ENCODE data around the gene ABHD16B. TPM values are rescaled to one million over a fixed set of nuclear protein-coding genes. Genes with fewer than 3 reads are reported as not detected.
A peak's percentile ranks its signal among the peaks of the same experiment; 100 is the strongest.

The ABHD16B gene
- total and polyA plus RNA-seq, 2 of the 13 experiments (the other 11 are each of a cell fraction or from before 2014, with no cell fraction given) = not detected

DNA sequence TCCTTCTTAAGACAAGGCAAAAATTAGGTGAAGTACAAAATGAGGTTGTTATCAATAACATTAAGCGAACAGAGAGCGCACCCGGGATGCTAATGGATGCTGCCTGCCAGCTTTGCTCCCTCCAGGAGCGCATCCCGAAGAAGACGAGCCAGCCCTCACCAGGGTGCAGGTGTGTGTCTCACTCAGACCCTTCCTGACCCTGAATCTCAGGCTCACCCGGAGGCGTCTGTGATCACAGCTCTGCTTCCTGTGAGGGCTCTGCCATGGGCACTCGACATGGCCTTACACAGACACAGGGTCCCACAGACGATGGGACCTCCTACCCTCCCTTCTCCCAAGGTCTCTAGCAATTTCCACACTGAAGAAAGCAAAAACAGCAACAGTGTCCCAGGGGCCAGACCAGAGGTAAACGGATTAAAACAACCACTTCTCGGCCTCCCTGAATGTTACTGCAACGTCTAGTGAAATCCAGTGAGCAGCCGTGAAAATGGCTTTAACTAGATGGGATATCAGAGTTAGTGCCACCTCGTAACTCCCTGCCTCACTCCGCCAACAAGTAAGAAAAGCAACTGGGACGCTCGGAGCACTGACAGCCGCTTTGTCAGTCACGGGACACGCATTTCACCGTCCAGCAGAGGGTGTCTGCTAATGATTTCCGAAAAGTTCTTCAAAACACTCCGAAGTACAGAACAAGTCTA lies 41.9 kb upstream of the ABHD16B start (continued):
- TF ChIP-seq, protein P1, sequence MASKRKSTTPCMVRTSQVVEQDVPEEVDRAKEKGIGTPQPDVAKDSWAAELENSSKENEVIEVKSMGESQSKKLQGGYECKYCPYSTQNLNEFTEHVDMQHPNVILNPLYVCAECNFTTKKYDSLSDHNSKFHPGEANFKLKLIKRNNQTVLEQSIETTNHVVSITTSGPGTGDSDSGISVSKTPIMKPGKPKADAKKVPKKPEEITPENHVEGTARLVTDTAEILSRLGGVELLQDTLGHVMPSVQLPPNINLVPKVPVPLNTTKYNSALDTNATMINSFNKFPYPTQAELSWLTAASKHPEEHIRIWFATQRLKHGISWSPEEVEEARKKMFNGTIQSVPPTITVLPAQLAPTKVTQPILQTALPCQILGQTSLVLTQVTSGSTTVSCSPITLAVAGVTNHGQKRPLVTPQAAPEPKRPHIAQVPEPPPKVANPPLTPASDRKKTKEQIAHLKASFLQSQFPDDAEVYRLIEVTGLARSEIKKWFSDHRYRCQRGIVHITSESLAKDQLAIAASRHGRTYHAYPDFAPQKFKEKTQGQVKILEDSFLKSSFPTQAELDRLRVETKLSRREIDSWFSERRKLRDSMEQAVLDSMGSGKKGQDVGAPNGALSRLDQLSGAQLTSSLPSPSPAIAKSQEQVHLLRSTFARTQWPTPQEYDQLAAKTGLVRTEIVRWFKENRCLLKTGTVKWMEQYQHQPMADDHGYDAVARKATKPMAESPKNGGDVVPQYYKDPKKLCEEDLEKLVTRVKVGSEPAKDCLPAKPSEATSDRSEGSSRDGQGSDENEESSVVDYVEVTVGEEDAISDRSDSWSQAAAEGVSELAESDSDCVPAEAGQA (IDR thresholded peaks at IDR 0.05; ENCODE audit: low read depth) = no peak
- TF ChIP-seq, protein P1 (CRISPR knock-in tag; IDR thresholded peaks at IDR 0.05; ENCODE audit: borderline replicate concordance) = no peak
- TF ChIP-seq ZBTB25 (CRISPR knock-in tag; IDR thresholded peaks at IDR 0.05) (peak; percentile 74; the same call in 1 of the 2 replicates), CTCF (CRISPR knock-in tag; IDR thresholded peaks at IDR 0.05) (peak; percentile 76), ZKSCAN8 (CRISPR knock-in tag; IDR thresholded peaks at IDR 0.05; ENCODE audit: borderline replicate concordance) (0 out of 2 replicates have a peak, but pooled peaks have one; percentile 28), SMC3 (IDR thresholded peaks at IDR 0.05; ENCODE audit: low read length) (peak; percentile 76), SOX5 (CRISPR knock-in tag; IDR thresholded peaks at IDR 0.05; ENCODE audit: borderline replicate concordance) (peak; percentile 23; the same call in 1 of the 2 replicates), XRCC5 (optimal IDR thresholded peaks at IDR 0.05; ENCODE audit: low read length) (peak; percentile 70), ZFP1 (CRISPR knock-in tag; IDR thresholded peaks at IDR 0.05) (0 out of 2 replicates have a peak, but pooled peaks have one; percentile 13), ZNF761 (CRISPR knock-in tag; conservative IDR thresholded peaks at IDR 0.05) (0 out of 2 replicates have a peak, but pooled peaks have one; percentile 4)
- TF ChIP-seq, protein P2, sequence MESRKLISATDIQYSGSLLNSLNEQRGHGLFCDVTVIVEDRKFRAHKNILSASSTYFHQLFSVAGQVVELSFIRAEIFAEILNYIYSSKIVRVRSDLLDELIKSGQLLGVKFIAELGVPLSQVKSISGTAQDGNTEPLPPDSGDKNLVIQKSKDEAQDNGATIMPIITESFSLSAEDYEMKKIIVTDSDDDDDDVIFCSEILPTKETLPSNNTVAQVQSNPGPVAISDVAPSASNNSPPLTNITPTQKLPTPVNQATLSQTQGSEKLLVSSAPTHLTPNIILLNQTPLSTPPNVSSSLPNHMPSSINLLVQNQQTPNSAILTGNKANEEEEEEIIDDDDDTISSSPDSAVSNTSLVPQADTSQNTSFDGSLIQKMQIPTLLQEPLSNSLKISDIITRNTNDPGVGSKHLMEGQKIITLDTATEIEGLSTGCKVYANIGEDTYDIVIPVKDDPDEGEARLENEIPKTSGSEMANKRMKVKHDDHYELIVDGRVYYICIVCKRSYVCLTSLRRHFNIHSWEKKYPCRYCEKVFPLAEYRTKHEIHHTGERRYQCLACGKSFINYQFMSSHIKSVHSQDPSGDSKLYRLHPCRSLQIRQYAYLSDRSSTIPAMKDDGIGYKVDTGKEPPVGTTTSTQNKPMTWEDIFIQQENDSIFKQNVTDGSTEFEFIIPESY (CRISPR knock-in tag; IDR thresholded peaks at IDR 0.05) = peak; percentile 18; the same call in 1 of the 2 replicates
- TF ChIP-seq, protein P3, sequence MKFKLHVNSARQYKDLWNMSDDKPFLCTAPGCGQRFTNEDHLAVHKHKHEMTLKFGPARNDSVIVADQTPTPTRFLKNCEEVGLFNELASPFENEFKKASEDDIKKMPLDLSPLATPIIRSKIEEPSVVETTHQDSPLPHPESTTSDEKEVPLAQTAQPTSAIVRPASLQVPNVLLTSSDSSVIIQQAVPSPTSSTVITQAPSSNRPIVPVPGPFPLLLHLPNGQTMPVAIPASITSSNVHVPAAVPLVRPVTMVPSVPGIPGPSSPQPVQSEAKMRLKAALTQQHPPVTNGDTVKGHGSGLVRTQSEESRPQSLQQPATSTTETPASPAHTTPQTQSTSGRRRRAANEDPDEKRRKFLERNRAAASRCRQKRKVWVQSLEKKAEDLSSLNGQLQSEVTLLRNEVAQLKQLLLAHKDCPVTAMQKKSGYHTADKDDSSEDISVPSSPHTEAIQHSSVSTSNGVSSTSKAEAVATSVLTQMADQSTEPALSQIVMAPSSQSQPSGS (CRISPR knock-in tag; IDR thresholded peaks at IDR 0.05) = no peak
- TF ChIP-seq, protein P4, sequence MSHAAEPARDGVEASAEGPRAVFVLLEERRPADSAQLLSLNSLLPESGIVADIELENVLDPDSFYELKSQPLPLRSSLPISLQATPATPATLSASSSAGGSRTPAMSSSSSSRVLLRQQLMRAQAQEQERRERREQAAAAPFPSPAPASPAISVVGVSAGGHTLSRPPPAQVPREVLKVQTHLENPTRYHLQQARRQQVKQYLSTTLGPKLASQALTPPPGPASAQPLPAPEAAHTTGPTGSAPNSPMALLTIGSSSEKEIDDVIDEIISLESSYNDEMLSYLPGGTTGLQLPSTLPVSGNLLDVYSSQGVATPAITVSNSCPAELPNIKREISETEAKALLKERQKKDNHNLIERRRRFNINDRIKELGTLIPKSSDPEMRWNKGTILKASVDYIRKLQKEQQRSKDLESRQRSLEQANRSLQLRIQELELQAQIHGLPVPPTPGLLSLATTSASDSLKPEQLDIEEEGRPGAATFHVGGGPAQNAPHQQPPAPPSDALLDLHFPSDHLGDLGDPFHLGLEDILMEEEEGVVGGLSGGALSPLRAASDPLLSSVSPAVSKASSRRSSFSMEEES (CRISPR knock-in tag; IDR thresholded peaks at IDR 0.05) = peak; percentile 89

Data from HepG2 (cell line).